HG02588 (cell line): Measurements from ENCODE around the gene OR4A16.

ENCODE experiments used
- ATAC-seq: cut with Tn5 transposase; IDR thresholded peaks from one replicate; pipeline ENCODE4 v1.9.1; 2021; ENCODE audit warnings: mild to moderate bottlenecking, moderate library complexity; ENCODE audit not compliant: unreplicated experiment

OR4A16 gene, protein sequence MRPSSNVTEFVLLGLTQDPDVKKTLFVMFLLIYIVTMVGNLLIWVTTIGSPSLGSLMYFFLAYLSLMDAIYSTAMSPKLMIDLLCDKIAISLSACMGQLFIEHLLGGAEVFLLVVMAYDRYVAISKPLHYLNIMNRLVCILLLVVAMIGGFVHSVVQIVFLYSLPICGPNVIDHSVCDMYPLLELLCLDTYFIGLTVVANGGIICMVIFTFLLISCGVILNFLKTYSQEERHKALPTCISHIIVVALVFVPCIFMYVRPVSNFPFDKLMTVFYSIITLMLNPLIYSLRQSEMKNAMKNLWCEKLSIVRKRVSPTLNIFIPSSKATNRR

DNA sequence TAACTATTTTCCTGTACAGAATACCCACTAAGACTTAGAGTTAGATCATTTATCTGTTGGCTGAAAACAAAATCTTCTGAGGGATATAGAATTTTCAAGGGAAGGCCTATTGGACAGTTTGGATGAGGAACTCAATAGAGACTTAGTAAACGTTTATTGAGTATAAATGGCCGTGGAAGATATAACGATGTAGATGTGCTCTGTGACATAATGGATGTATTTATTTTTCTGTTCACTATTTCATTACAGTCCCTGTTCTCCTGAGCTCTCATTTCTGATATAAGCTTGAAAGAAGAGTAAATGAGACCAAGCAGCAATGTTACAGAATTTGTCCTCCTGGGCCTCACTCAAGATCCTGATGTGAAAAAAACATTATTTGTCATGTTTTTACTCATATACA is at the start of gene OR4A16:
OR4A16 (plus strand) TSS at position 301 of the 400 bp plus-strand sequence; CDS start at position 301, 0 bp downstream.
- ATAC-seq = no peak

DNA sequence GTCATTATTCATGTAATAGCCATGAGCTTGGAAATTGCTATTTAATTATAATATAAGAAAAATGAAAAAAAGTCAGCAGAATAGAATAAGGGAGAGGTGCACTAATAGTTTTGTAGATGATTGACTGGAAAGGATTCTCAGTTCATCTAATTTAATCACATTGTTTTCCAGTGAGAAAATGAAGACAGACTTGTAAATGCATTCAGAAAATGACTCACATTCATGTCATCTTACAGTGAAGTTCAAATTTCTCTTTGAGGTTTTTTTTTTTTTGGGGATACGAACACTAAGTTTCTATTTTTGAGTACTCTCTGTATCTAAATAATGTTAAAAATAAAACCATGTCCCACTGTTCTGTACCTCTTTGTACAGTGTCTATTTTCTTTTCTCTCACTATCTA is 18.5 kb upstream of the OR4A16 start:
- ATAC-seq = no peak

DNA sequence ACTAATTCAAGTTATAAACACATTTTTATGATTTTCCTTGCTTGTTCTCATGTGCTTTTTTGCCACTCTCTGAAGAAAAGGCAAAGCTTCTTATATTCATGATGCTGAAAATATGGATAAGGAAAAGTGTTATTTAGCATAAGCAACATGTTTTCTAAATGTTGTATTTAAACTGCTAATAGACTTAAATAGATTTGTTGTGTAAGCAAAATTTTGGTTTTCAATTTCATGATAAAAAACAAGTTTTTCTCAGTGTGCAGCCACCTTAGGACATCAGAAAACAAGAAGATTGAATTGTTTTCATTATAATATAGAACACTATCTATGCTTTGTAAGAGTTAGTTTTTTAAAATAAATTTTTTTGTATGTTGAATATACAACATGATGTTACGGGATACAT is 2.3 kb downstream of the OR4A16 start:
- ATAC-seq = no peak

DNA sequence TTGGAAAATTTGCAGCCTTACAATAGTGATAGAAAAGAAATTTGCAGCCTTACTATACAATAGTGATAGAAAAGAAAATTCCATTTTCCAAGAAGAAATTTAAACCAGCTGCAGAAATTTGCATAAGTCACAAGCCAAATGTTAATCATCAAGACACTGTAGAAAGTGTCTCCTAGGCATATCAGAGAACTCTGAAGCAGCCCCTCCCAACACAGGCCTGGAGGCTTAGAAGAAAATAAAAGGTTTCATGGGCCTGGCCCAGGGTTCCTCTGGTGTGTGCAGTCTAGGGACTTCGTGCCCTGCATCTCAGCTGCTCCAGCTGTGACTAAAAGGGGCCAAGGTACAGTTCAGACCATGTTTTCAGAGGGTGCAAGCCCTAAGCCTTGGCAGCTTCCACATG is 6.0 kb downstream of the OR4A16 start:
- ATAC-seq = no peak

DNA sequence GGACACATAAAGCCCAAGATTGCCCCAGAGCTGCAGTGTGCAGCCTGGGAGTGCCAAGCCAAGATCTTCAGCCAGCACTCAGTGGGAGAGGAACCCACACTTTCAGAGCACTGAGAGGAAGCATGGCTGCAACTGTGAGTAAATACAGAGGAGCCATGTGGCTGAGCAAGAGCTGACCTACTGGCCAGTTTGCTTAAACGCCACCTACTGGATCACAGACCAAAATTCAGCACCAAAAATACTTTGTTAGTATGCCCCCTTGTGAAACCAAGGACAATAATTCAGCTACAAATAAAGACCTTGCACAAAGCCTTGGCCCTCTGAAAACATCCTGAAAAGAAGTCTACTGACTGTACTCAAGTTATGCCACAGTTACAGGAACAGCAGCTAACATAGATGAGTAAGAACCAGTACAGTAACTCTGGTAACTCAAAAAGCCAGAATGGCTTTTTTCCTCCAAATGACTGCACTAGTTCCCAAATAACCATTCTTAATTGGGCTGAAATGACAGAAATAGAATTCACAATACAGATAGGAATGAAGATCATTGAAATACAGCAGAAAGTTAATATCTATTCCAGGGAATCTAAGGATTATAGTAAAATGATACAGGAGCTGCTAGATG is 14.7 kb downstream of the OR4A16 start:
- no peak for ATAC-seq

DNA sequence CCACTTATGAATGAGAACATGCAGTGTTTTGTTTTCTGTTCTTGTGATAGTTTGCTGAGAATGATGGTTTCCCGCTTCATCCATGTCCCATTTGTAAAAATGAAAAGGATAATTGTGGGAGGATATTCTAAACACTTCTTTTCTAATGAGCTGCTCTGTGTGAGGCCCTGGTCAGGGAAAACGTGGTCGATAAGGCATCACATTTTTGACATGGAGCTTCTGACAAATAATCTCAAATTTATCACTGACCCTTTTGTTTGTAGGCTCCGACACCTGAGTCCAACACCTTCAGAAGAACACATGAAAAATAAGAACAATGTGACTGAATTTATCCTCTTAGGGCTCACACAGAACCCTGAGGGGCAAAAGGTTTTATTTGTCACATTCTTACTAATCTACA is 24.7 kb downstream of the OR4A16 start, which contains the start of gene OR4A15:
OR4A15 (plus strand) TSS at position 301 of the 400 bp plus-strand sequence; CDS start at position 301, 0 bp downstream.
- no peak for ATAC-seq
